ENCODE measurements around the gene PRSS53. TPM values are rescaled to one million over a fixed set of nuclear protein-coding genes. Genes with fewer than 3 reads are reported as not detected.
A peak's percentile ranks its signal among the peaks of the same experiment; 100 is the strongest.

PRSS53 gene
- total and polyA plus RNA-seq, 12 donors: 0.21 to 2.9 (median 0.51) TPM

DNA sequence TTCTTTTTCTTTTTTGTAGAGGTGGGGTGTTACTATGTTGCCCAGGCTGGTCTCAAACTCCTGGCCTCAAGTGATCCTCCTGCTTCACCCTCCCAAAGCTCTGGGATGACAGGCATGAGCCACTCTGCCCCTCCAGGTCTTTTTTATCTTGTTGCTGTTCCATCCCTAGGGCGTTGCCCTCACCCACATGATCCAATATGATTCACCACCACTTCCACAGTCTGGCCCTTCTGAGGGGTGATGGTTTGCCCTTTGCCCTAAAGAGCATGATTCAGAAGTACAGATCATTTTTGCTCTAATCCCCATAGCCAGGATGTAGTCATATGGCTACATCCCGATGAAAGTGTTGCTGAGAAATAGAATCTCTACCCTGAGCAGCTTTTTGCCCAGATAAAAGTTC is 36.6 kb downstream of the PRSS53 start:
- peak in 1 of 8 donors; percentile 86 for ATAC-seq
- H3K27ac ChIP-seq: peak overlapping the region in 1 of 10 donors; percentile 59
- H3K4me3 ChIP-seq: no peak overlapping the region
- no peaks in the 10 kb centered on the region for H3K27me3 ChIP-seq
- no peaks in the 10 kb centered on the region for H3K9me3 ChIP-seq
- H3K36me3 ChIP-seq: no peaks in the 10 kb centered on the region
- 57 to 77% methylated on average over 2 of the region's 2 CpGs for WGBS, 2 donors
- H3K4me1 ChIP-seq: peaks cover 0 to 17% (median 0%) of the 10 kb centered on the region in 9 donors
- TF ChIP-seq CTCF (IDR thresholded peaks at IDR 0.05): no peak
- intact Hi-C loops (cut with DNase I): no loop called here
- no peak for DNase-seq

- DNase-seq (no peak), ATAC-seq (no peak)
- Histone ChIP-seq H3K9me3 (no peaks in the 10 kb centered on the region), H3K27me3 (no peaks in the 10 kb centered on the region), H3K4me1 (peaks cover 0 to 17% (median 0%) of the 10 kb centered on the region in 9 donors), H3K4me3 (no peak overlapping the region), H3K27ac (no peak overlapping the region), H3K36me3 (no peaks in the 10 kb centered on the region)
- TF ChIP-seq CTCF (IDR thresholded peaks at IDR 0.05): no peak
- intact Hi-C loops (cut with DNase I): no loop called here
- 81 to 87% methylated on average over 10 of the region's 10 CpGs for WGBS, 2 donors
Measured at GRCh38 chr16:31050280-31051030, 38.3 kb downstream of the PRSS53 start.

GRCh38 chr16:31043898-31044481 is 44.8 kb downstream of the PRSS53 start:
- peaks cover 0 to 4% (median 0%) of the 10 kb centered on the region in 9 donors for H3K4me1 ChIP-seq
- no peak overlapping the region for H3K27ac ChIP-seq
- peaks cover 0 to 52% (median 34%) of the 10 kb centered on the region in 9 donors for H3K36me3 ChIP-seq
- no peaks in the 10 kb centered on the region for H3K9me3 ChIP-seq
- ATAC-seq: no peak
- H3K27me3 ChIP-seq: no peaks in the 10 kb centered on the region
- 95 to 97% methylated on average over 4 of the region's 4 CpGs for WGBS, 2 donors
- H3K4me3 ChIP-seq: no peak overlapping the region
- TF ChIP-seq CTCF (IDR thresholded peaks at IDR 0.05): no peak
- intact Hi-C loops (cut with DNase I): no loop called here
- no peak for DNase-seq

- Histone ChIP-seq H3K27ac (no peak overlapping the region), H3K4me3 (no peak overlapping the region), H3K27me3 (no peaks in the 10 kb centered on the region), H3K9me3 (no peaks in the 10 kb centered on the region), H3K36me3 (peaks cover 0 to 58% (median 40%) of the 10 kb centered on the region in 9 donors), H3K4me1 (peaks cover 0 to 3% (median 0%) of the 10 kb centered on the region in 9 donors)
- WGBS, 2 donors: 89 to 100% methylated on average over 1 of the region's 1 CpG
- DNase-seq (no peak), ATAC-seq (no peak)
- no peak for TF ChIP-seq CTCF (IDR thresholded peaks at IDR 0.05)
- intact Hi-C loops (cut with DNase I): no loop called here
Measured at GRCh38 chr16:31043352-31043751, 45.4 kb downstream of the PRSS53 start.
